ENCODE results near the gene MYO10.

The MYO10 gene

GRCh38 chr5:16976625-16977008 lies 40.5 kb upstream of the MYO10 start:
- TF ChIP-seq CTCF (IDR thresholded peaks at IDR 0.05; ENCODE audit: insufficient read depth, missing control alignments) = no peak
- DNase-seq (ENCODE audit: insufficient read length, low spot score) (no peak), FAIRE-seq (no peak)

GRCh38 chr5:16975950-16976624 lies 40.0 kb upstream of the MYO10 start:
- TF ChIP-seq CTCF (IDR thresholded peaks at IDR 0.05; ENCODE audit: insufficient read depth, missing control alignments) = no peak
- FAIRE-seq (no peak), DNase-seq (ENCODE audit: insufficient read length, low spot score) (no peak)

GRCh38 chr5:16974981-16975380 lies 38.9 kb upstream of the MYO10 start:
- no peak for FAIRE-seq
- DNase-seq (ENCODE audit: insufficient read length, low spot score) = no peak
- no peak for TF ChIP-seq CTCF (IDR thresholded peaks at IDR 0.05; ENCODE audit: insufficient read depth, missing control alignments)

GRCh38 chr5:16970826-16971225 lies 34.7 kb upstream of the MYO10 start:
- no peak for FAIRE-seq
- DNase-seq (ENCODE audit: insufficient read length, low spot score) = no peak
- no peak for TF ChIP-seq CTCF (IDR thresholded peaks at IDR 0.05; ENCODE audit: insufficient read depth, missing control alignments)

- FAIRE-seq (no peak), DNase-seq (ENCODE audit: insufficient read length, low spot score) (no peak)
- no peak for TF ChIP-seq CTCF (IDR thresholded peaks at IDR 0.05; ENCODE audit: insufficient read depth, missing control alignments)
These were observed 34.2 kb upstream of the MYO10 start for GRCh38 chr5:16970260-16970659.

- no peak for FAIRE-seq
These were observed 29.5 kb upstream of the MYO10 start for GRCh38 chr5:16965581-16965980.

More at GRCh38 chr5:16965581-16965980, 29.5 kb upstream of the MYO10 start:
- DNase-seq (ENCODE audit: insufficient read length, low spot score) = no peak
- no peak for TF ChIP-seq CTCF (IDR thresholded peaks at IDR 0.05; ENCODE audit: insufficient read depth, missing control alignments)

Data from D721Med (cell line).